SK-N-SH (cell line): Measurements from ENCODE around the gene MEF2A.

ENCODE experiments used
- EP300 ChIP-seq, 2 experiments: IDR thresholded peaks; 2 replicates each; pipeline versions ENCODE4 v1.4.0 to v1.6.1; 2012; ENCODE audit warnings: borderline replicate concordance in 1 of 2, low read depth in 1 of 2, low read length in 1 of 2
- FOXM1 ChIP-seq: IDR thresholded peaks from 2 replicates; pipeline ENCODE4 v1.4.0; 2012; ENCODE audit warnings: low read depth, mild to moderate bottlenecking
- GABPA ChIP-seq: IDR thresholded peaks from 2 replicates; pipeline ENCODE4 v1.4.0; 2012; ENCODE audit warnings: low read depth, mild to moderate bottlenecking
- POLR2AphosphoS5 ChIP-seq: IDR thresholded peaks from 2 replicates; pipeline ENCODE4 v1.6.1; 2012; ENCODE audit warnings: low read depth, low read length
- RAD21 ChIP-seq: IDR thresholded peaks from 2 replicates; pipeline ENCODE4 v1.6.1; 2012; ENCODE audit warnings: mild to moderate bottlenecking, low read length
- TCF12 ChIP-seq: IDR thresholded peaks from 2 replicates; pipeline ENCODE4 v1.4.0; 2012
- TEAD4 ChIP-seq: IDR thresholded peaks from 2 replicates; pipeline ENCODE4 v1.4.0; 2012; ENCODE audit warnings: mild to moderate bottlenecking, borderline replicate concordance; ENCODE audit not compliant: insufficient read depth
- YY1 ChIP-seq: IDR thresholded peaks from 2 replicates; pipeline ENCODE4 v1.4.0; 2012; ENCODE audit warnings: low read depth, mild to moderate bottlenecking
- TF ChIP-seq, protein P1 (sequence below): fragments of 200-600 bp; sonication (generic); IDR thresholded peaks from 2 replicates; pipeline ENCODE4 v1.6.1; 2017; ENCODE audit warnings: antibody characterized with exemption, mild to moderate bottlenecking, moderate library complexity
- TF ChIP-seq, protein P2 (sequence below): IDR thresholded peaks from 2 replicates; pipeline ENCODE4 v1.4.0; 2012; ENCODE audit warnings: low read depth, borderline replicate concordance

DNA sequence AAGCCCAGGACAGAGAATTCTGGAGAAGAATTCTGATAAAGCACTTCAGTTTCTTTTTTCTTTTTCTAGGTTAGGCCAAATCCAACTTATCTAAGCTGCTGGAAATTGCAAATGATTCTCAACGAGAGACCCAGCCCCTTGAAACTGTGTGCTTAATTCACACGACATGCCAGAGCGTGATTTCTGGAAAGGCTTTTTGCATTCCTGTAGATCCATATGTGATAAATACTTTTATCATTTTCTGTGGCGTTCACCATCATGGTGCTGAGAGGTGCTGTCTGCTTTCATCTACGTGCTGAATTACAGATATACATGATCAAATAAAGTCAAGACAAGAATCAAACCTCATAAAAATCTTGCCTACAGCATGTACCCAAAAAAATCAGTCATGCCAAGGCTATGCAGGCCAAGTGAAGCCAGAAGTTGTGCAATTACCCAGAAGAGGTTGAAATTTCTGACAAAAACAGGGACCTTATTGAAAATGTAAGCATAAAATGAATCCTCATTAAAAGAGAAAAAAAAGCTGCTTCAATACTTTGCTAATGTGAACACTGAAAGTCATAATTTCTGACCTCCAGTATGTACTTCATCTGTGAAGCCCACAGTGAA lies 10.8 kb upstream of the MEF2A start:
- TF ChIP-seq, protein P1, sequence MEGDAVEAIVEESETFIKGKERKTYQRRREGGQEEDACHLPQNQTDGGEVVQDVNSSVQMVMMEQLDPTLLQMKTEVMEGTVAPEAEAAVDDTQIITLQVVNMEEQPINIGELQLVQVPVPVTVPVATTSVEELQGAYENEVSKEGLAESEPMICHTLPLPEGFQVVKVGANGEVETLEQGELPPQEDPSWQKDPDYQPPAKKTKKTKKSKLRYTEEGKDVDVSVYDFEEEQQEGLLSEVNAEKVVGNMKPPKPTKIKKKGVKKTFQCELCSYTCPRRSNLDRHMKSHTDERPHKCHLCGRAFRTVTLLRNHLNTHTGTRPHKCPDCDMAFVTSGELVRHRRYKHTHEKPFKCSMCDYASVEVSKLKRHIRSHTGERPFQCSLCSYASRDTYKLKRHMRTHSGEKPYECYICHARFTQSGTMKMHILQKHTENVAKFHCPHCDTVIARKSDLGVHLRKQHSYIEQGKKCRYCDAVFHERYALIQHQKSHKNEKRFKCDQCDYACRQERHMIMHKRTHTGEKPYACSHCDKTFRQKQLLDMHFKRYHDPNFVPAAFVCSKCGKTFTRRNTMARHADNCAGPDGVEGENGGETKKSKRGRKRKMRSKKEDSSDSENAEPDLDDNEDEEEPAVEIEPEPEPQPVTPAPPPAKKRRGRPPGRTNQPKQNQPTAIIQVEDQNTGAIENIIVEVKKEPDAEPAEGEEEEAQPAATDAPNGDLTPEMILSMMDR, result no peak
- TF ChIP-seq EP300 (IDR thresholded peaks at IDR 0.05; ENCODE audit: borderline replicate concordance in 1 of 2, low read depth in 1 of 2, low read length in 1 of 2) (no peak), GABPA (no peak), FOXM1 (no peak), RAD21 (no peak), TEAD4 (no peak), YY1 (no peak), TCF12 (no peak), POLR2AphosphoS5 (no peak)
- TF ChIP-seq, protein P2, sequence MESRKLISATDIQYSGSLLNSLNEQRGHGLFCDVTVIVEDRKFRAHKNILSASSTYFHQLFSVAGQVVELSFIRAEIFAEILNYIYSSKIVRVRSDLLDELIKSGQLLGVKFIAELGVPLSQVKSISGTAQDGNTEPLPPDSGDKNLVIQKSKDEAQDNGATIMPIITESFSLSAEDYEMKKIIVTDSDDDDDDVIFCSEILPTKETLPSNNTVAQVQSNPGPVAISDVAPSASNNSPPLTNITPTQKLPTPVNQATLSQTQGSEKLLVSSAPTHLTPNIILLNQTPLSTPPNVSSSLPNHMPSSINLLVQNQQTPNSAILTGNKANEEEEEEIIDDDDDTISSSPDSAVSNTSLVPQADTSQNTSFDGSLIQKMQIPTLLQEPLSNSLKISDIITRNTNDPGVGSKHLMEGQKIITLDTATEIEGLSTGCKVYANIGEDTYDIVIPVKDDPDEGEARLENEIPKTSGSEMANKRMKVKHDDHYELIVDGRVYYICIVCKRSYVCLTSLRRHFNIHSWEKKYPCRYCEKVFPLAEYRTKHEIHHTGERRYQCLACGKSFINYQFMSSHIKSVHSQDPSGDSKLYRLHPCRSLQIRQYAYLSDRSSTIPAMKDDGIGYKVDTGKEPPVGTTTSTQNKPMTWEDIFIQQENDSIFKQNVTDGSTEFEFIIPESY, result no peak
